ENCODE measurements around the gene ADH1B.

DNA sequence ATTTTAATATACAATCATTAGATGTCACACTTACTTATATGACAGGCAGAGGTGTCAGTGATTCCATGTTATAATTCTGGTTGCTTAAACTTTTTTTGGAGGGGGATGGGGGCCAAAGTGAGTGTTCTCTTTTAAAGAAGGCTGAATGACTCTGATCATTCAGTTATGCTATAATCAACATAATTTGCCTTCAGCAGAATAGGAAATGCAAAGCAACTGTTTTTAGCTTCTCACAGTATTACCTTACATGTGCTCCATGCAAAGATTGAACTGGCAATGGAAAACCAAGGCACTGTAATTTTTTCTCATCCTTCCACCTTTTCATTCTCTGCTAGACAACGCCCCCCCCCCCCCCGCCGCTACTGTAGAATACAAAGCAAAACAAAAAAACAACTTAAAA, 18.0 kb upstream of the ADH1B start:
- TF ChIP-seq, protein P1, sequence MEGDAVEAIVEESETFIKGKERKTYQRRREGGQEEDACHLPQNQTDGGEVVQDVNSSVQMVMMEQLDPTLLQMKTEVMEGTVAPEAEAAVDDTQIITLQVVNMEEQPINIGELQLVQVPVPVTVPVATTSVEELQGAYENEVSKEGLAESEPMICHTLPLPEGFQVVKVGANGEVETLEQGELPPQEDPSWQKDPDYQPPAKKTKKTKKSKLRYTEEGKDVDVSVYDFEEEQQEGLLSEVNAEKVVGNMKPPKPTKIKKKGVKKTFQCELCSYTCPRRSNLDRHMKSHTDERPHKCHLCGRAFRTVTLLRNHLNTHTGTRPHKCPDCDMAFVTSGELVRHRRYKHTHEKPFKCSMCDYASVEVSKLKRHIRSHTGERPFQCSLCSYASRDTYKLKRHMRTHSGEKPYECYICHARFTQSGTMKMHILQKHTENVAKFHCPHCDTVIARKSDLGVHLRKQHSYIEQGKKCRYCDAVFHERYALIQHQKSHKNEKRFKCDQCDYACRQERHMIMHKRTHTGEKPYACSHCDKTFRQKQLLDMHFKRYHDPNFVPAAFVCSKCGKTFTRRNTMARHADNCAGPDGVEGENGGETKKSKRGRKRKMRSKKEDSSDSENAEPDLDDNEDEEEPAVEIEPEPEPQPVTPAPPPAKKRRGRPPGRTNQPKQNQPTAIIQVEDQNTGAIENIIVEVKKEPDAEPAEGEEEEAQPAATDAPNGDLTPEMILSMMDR (IDR thresholded peaks at IDR 0.05; ENCODE audit: borderline replicate concordance, extremely low read depth, low read length, poor library complexity, severe bottlenecking), result no peak
- no peak for TF ChIP-seq EZH2 (IDR thresholded peaks at IDR 0.05; ENCODE audit: borderline replicate concordance, low read depth, low read length, severe bottlenecking)
